ENCODE results near the gene PCBD2. TPM values are rescaled to one million over a fixed set of nuclear protein-coding genes. Genes with fewer than 3 reads are reported as not detected.

Gene PCBD2
- total and polyA plus RNA-seq, 2 experiments from 2014 or later, result 8.7 to 16.0 TPM

- Mint-ChIP-seq H3K4me1 (no peaks in the 10 kb centered on the region; the same call in 2 of the 3 replicates), H3K4me3 (no peak overlapping the region), H3K27me3 (ENCODE audit: insufficient read depth, low read depth, poor library complexity) (peaks cover 15% of the 10 kb centered on the region), H3K36me3 (ENCODE audit: low read depth) (no peaks in the 10 kb centered on the region; the same call in 2 of the 3 replicates), H3K27ac (no peak overlapping the region), H3K9me3 (no peaks in the 10 kb centered on the region)
- TF ChIP-seq POLR2AphosphoS5 (IDR thresholded peaks at IDR 0.05; ENCODE audit: low read depth) (no peak), ZNF462 (CRISPR knock-in tag; IDR thresholded peaks at IDR 0.05) (no peak), CREB1 (CRISPR knock-in tag; IDR thresholded peaks at IDR 0.05; ENCODE audit: low read depth) (no peak), ZNF331 (CRISPR knock-in tag; IDR thresholded peaks at IDR 0.05; ENCODE audit: low read depth) (no peak), NANOG (IDR thresholded peaks at IDR 0.05; ENCODE audit: borderline replicate concordance) (no peak), EZH2 (IDR thresholded peaks at IDR 0.05; ENCODE audit: low read depth, unreplicated experiment) (no peak), REST (IDR thresholded peaks at IDR 0.05; ENCODE audit: unreplicated experiment) (no peak), ZNF114 (CRISPR knock-in tag; IDR thresholded peaks at IDR 0.05) (no peak), JUNB (IDR thresholded peaks at IDR 0.05; ENCODE audit: unreplicated experiment) (no peak), EZH2phosphoT487 (IDR thresholded peaks at IDR 0.05; ENCODE audit: unreplicated experiment) (no peak), STAT1 (IDR thresholded peaks at IDR 0.05; ENCODE audit: unreplicated experiment) (no peak)
- TF ChIP-seq, protein P1, sequence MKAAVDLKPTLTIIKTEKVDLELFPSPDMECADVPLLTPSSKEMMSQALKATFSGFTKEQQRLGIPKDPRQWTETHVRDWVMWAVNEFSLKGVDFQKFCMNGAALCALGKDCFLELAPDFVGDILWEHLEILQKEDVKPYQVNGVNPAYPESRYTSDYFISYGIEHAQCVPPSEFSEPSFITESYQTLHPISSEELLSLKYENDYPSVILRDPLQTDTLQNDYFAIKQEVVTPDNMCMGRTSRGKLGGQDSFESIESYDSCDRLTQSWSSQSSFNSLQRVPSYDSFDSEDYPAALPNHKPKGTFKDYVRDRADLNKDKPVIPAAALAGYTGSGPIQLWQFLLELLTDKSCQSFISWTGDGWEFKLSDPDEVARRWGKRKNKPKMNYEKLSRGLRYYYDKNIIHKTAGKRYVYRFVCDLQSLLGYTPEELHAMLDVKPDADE (IDR thresholded peaks at IDR 0.05), result no peak
- TF ChIP-seq, protein P2, sequence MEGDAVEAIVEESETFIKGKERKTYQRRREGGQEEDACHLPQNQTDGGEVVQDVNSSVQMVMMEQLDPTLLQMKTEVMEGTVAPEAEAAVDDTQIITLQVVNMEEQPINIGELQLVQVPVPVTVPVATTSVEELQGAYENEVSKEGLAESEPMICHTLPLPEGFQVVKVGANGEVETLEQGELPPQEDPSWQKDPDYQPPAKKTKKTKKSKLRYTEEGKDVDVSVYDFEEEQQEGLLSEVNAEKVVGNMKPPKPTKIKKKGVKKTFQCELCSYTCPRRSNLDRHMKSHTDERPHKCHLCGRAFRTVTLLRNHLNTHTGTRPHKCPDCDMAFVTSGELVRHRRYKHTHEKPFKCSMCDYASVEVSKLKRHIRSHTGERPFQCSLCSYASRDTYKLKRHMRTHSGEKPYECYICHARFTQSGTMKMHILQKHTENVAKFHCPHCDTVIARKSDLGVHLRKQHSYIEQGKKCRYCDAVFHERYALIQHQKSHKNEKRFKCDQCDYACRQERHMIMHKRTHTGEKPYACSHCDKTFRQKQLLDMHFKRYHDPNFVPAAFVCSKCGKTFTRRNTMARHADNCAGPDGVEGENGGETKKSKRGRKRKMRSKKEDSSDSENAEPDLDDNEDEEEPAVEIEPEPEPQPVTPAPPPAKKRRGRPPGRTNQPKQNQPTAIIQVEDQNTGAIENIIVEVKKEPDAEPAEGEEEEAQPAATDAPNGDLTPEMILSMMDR (conservative IDR thresholded peaks at IDR 0.05; ENCODE audit: low read depth in 2 of 2), result no peak
- no peak overlapping the region for H2AFZ ChIP-seq
- DNase-seq (ENCODE audit: low spot score) (no peak), ATAC-seq (no peak)
- H3K9me2 ChIP-seq (ENCODE audit: insufficient read depth), result no peaks in the 10 kb centered on the region
- H3K4me3 ChIP-seq, result no peak overlapping the region
- no peaks in the 10 kb centered on the region for H3K27me3 ChIP-seq (ENCODE audit: insufficient read depth)
- no peaks in the 10 kb centered on the region for H3K79me2 ChIP-seq (replicated peaks; ENCODE audit: insufficient read depth)
- H4K20me1 ChIP-seq (replicated peaks; ENCODE audit: insufficient read depth), result no peaks in the 10 kb centered on the region
- H3K36me3 ChIP-seq (ENCODE audit: insufficient read depth), result no peaks in the 10 kb centered on the region
- H3K4me1 ChIP-seq (ENCODE audit: insufficient read depth), result no peaks in the 10 kb centered on the region
- H3K4me2 ChIP-seq, result no peak overlapping the region
- H3K27ac ChIP-seq (ENCODE audit: low read depth), result no peak overlapping the region
- no peaks in the 10 kb centered on the region for H3F3A ChIP-seq (replicated peaks; ENCODE audit: low read depth)
Observed at GRCh38 chr5:135008556-135008955, 103.6 kb downstream of the PCBD2 start.

All from GM23338 (cell line).